GM23338 (cell line): ENCODE data around the gene ABAT. TPM values are rescaled to one million over a fixed set of nuclear protein-coding genes. Genes with fewer than 3 reads are reported as not detected.

Experiments
- ATAC-seq: fragments of 200-7000 bp; cut with Tn5 transposase; 3 replicates; pipeline ENCODE4 v1.9.1; 2020
- DNase-seq: peaks from one replicate; pipeline ENCODE4 v3.0.0-alpha.2; 2015; ENCODE audit warnings: low spot score
- H2AFZ ChIP-seq: fragments of 200-600 bp; sonication (generic); 2 replicates; pipeline ENCODE4 v1.8.0; 2016; ENCODE audit warnings: antibody characterized with exemption, mild to moderate bottlenecking, moderate library complexity
- H3F3A ChIP-seq: fragments of 200-600 bp; sonication (generic); replicated peaks from 2 replicates; pipeline ENCODE4 v1.8.0; 2017; ENCODE audit warnings: antibody characterized with exemption, mixed run types, low read depth
- H3K27ac ChIP-seq: fragments of 200-600 bp; sonication (generic); 2 replicates; pipeline ENCODE4 v1.6.1; 2016; ENCODE audit warnings: low read depth
- H3K27me3 ChIP-seq: fragments of 200-600 bp; sonication (generic); 2 replicates; pipeline ENCODE4 v1.8.0; 2016; ENCODE audit warnings: mild to moderate bottlenecking, mixed run types, moderate library complexity; ENCODE audit not compliant: insufficient read depth
- H3K36me3 ChIP-seq: fragments of 200-600 bp; sonication (generic); 2 replicates; pipeline ENCODE4 v1.8.0; 2016; ENCODE audit warnings: mild to moderate bottlenecking; ENCODE audit not compliant: insufficient read depth
- H3K4me1 ChIP-seq: fragments of 200-600 bp; sonication (generic); 2 replicates; pipeline ENCODE4 v1.8.0; 2016; ENCODE audit warnings: mild to moderate bottlenecking, moderate library complexity; ENCODE audit not compliant: insufficient read depth
- H3K4me2 ChIP-seq: fragments of 200-600 bp; sonication (generic); 2 replicates; pipeline ENCODE4 v1.7.1; 2017; ENCODE audit warnings: mixed run types
- H3K4me3 ChIP-seq: fragments of 200-600 bp; sonication (generic); 2 replicates; pipeline ENCODE4 v1.6.1; 2016; ENCODE audit warnings: mixed run types
- H3K79me2 ChIP-seq: fragments of 200-600 bp; sonication (generic); replicated peaks from 2 replicates; pipeline ENCODE4 v1.8.0; 2017; ENCODE audit warnings: mild to moderate bottlenecking; ENCODE audit not compliant: insufficient read depth
- H3K9me2 ChIP-seq: fragments of 200-600 bp; sonication (generic); 2 replicates; pipeline ENCODE4 v1.8.0; 2017; ENCODE audit not compliant: insufficient read depth
- H4K20me1 ChIP-seq: fragments of 200-600 bp; sonication (generic); replicated peaks from 2 replicates; pipeline ENCODE4 v1.8.0; 2017; ENCODE audit warnings: mild to moderate bottlenecking; ENCODE audit not compliant: insufficient read depth
- H3K27ac Mint-ChIP-seq: 2 replicates; pipeline ENCODE4 v1.8.0; 2020; ENCODE audit warnings: inconsistent platforms, mild to moderate bottlenecking, moderate library complexity, mixed read lengths
- H3K27me3 Mint-ChIP-seq: 3 replicates; pipeline ENCODE4 v1.8.0; 2022; ENCODE audit warnings: low read depth, mild to moderate bottlenecking, moderate library complexity, mixed read lengths, inconsistent platforms; ENCODE audit not compliant: insufficient read depth, poor library complexity
- H3K36me3 Mint-ChIP-seq: 3 replicates; pipeline ENCODE4 v1.8.0; 2021; ENCODE audit warnings: low read depth, mild to moderate bottlenecking, inconsistent platforms, moderate library complexity, mixed read lengths
- H3K4me1 Mint-ChIP-seq: 3 replicates; pipeline ENCODE4 v1.8.0; 2020; ENCODE audit warnings: mild to moderate bottlenecking, inconsistent platforms, mixed read lengths
- H3K4me3 Mint-ChIP-seq: 3 replicates; pipeline ENCODE4 v1.8.0; 2021; ENCODE audit warnings: moderate library complexity, mild to moderate bottlenecking, inconsistent platforms, mixed read lengths
- H3K9me3 Mint-ChIP-seq: 3 replicates; pipeline ENCODE4 v1.8.0; 2020; ENCODE audit warnings: moderate library complexity, mild to moderate bottlenecking, inconsistent platforms, mixed read lengths
- CREB1 ChIP-seq: fragments of 250-450 bp; sonication (Bioruptor Pico); IDR thresholded peaks from 2 replicates; pipeline ENCODE4 v1.5.0; 2020; ENCODE audit warnings: low read depth, mild to moderate bottlenecking, moderate library complexity
- CTCF ChIP-seq, 2 experiments: fragments of 200-600 bp in 1 of 2; sonication (generic) in 1 of 2; conservative IDR thresholded peaks; 2 replicates each; pipeline versions ENCODE4 v1.5.1 to v1.6.1; 2016 to 2017; ENCODE audit warnings: antibody characterized with exemption in 2 of 2, low read depth in 2 of 2, mild to moderate bottlenecking in 2 of 2, moderate library complexity in 1 of 2
- ETS1 ChIP-seq: IDR thresholded peaks from 2 replicates; pipeline ENCODE4 v1.6.1; 2016; ENCODE audit warnings: antibody characterized with exemption
- EZH2 ChIP-seq: fragments of 200-600 bp; sonication (generic); IDR thresholded peaks from one replicate; pipeline ENCODE4 v1.8.0; 2017; ENCODE audit warnings: antibody characterized with exemption, mild to moderate bottlenecking, low read depth; ENCODE audit not compliant: unreplicated experiment
- EZH2phosphoT487 ChIP-seq: fragments of 200-600 bp; sonication (generic); IDR thresholded peaks from one replicate; pipeline ENCODE4 v1.8.1; 2018; ENCODE audit warnings: antibody characterized with exemption; ENCODE audit not compliant: unreplicated experiment
- JUNB ChIP-seq: IDR thresholded peaks from one replicate; pipeline ENCODE4 v1.6.1; 2016; ENCODE audit warnings: antibody characterized with exemption; ENCODE audit not compliant: unreplicated experiment
- NANOG ChIP-seq: IDR thresholded peaks from 2 replicates; pipeline ENCODE4 v1.6.1; 2016; ENCODE audit warnings: antibody characterized with exemption, borderline replicate concordance
- POLR2AphosphoS5 ChIP-seq: IDR thresholded peaks from 2 replicates; pipeline ENCODE4 v1.6.1; 2016; ENCODE audit warnings: antibody characterized with exemption, low read depth
- REST ChIP-seq: IDR thresholded peaks from one replicate; pipeline ENCODE4 v1.6.1; 2018; ENCODE audit warnings: antibody characterized with exemption; ENCODE audit not compliant: unreplicated experiment
- STAT1 ChIP-seq: IDR thresholded peaks from one replicate; pipeline ENCODE4 v1.6.1; 2016; ENCODE audit warnings: antibody characterized with exemption; ENCODE audit not compliant: unreplicated experiment
- ZNF114 ChIP-seq: fragments of 250-450 bp; sonication (Bioruptor Pico); IDR thresholded peaks from 2 replicates; pipeline ENCODE4 v1.5.0; 2020; ENCODE audit warnings: mild to moderate bottlenecking, moderate library complexity
- ZNF331 ChIP-seq: fragments of 250-450 bp; sonication (Bioruptor Pico); IDR thresholded peaks from 2 replicates; pipeline ENCODE4 v1.5.0; 2020; ENCODE audit warnings: low read depth, mild to moderate bottlenecking, moderate library complexity
- ZNF462 ChIP-seq: fragments of 250-450 bp; sonication (Bioruptor Pico); IDR thresholded peaks from 2 replicates; pipeline ENCODE4 v1.5.0; 2020; ENCODE audit warnings: mild to moderate bottlenecking, moderate library complexity
- polyA plus RNA-seq: library from polyadenylated mRNA; unstranded; fragments of >200 nt; fragmentation: Nextera tagmentation; extraction: Ambion mirVana; gene quantifications from 2 replicates; pipeline ENCODE4 v1.2.1, GENCODE V29; 2016
- total RNA-seq: library from RNA; depleted of rRNA; stranded (reverse); fragments of >200 nt; shearing (Covaris generic); gene quantifications from 2 replicates; pipeline ENCODE4 v1.2.3, GENCODE V29; 2014

The ABAT gene
- total and polyA plus RNA-seq, 2 experiments from 2014 or later, result 4.4 to 8.8 TPM

GRCh38 chr16:8718851-8719680 lies 44.6 kb downstream of the ABAT start:
- H3K36me3 Mint-ChIP-seq, result no peaks in the 10 kb centered on the region
- TF ChIP-seq ETS1, result no peak
- no peak for TF ChIP-seq ZNF114 (CRISPR knock-in tag)
- no peak for TF ChIP-seq STAT1
- no peak for TF ChIP-seq POLR2AphosphoS5
- no peak for TF ChIP-seq ZNF462 (CRISPR knock-in tag)
- no peak for TF ChIP-seq REST
- no peak for TF ChIP-seq JUNB
- no peak for TF ChIP-seq EZH2
- no peak for TF ChIP-seq NANOG
- no peak for TF ChIP-seq CREB1 (CRISPR knock-in tag)
- no peak for TF ChIP-seq EZH2phosphoT487
- no peak for TF ChIP-seq CTCF (conservative IDR thresholded peaks at IDR 0.05; ENCODE audit: low read depth in 2 of 2)
- TF ChIP-seq ZNF331 (CRISPR knock-in tag), result no peak
- no peaks in the 10 kb centered on the region for H3K79me2 ChIP-seq
- no peak overlapping the region for H3K4me3 ChIP-seq
- DNase-seq, result no peak
- no peak overlapping the region for H3K4me3 Mint-ChIP-seq
- peaks cover 24% of the 10 kb centered on the region; the same call in 1 of the 2 replicates for H3K4me1 ChIP-seq
- no peaks in the 10 kb centered on the region; the same call in 2 of the 3 replicates for H3K9me3 Mint-ChIP-seq
- no peak overlapping the region for H3K4me2 ChIP-seq
- 0 out of 2 replicates have a peak, but pooled peaks cover 5% of the 10 kb centered on the region for H3F3A ChIP-seq
- no peak overlapping the region for H3K27ac Mint-ChIP-seq
- H4K20me1 ChIP-seq, result peaks cover 3% of the 10 kb centered on the region; the same call in 1 of the 2 replicates
- no peak overlapping the region for H3K27ac ChIP-seq
- H3K36me3 ChIP-seq, result no peaks in the 10 kb centered on the region
- no peaks in the 10 kb centered on the region for H3K27me3 Mint-ChIP-seq
- ATAC-seq, result no peak
- peaks cover 10% of the 10 kb centered on the region for H3K4me1 Mint-ChIP-seq
- no peaks in the 10 kb centered on the region for H3K9me2 ChIP-seq
- no peaks in the 10 kb centered on the region for H3K27me3 ChIP-seq
- no peak overlapping the region for H2AFZ ChIP-seq
